ENCODE measurements around the gene LIPT2.

Gene LIPT2

DNA sequence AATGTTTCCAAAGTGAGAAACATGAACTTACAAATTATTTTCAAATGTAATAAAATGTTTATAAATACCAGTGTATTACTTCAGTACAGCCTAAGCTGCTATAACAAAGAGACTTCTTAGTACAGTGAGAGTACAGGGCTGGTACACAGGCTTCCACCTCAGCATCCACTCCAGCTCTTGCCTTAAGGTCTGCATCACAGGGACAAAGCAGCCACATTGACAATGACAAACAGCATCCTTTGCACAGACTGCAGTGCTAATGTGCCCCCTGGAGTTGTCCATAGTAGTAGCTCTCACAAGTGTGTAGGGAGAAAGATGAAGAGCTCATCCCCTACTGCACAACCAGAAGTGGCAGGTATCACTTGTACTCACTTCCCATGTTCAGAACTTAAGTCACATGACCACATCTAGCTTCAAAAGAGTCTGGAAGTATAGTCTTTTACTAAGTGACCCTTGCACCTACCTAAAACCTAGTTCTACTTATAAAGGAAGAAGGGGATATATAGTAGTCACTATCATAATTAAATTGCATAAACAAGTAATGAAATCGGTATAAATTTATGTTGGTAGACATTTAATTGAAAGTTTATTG lies 10.7 kb upstream of the LIPT2 start:
- DNase-seq (ENCODE audit: low read depth, low spot score), result no peak

DNA sequence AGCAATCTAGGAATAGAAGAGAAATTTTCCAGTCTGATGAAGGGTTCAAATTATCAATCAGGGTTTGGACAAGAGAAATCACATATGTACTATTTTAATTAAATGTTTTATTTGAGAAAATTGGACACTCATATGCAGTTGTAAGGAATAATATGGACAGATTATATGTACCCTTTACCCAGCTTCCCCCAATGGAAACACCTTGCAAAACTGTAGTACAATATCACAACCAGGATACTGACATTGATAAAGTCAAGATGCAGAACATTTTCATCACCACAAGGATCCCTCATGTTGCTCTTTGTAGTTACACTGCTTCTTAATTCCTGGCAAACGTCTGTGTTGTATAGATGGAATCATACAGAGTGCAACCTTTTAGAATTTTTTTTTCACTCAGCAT lies 1.4 kb upstream of the LIPT2 start:
- no peak for DNase-seq (ENCODE audit: low read depth, low spot score)

DNA sequence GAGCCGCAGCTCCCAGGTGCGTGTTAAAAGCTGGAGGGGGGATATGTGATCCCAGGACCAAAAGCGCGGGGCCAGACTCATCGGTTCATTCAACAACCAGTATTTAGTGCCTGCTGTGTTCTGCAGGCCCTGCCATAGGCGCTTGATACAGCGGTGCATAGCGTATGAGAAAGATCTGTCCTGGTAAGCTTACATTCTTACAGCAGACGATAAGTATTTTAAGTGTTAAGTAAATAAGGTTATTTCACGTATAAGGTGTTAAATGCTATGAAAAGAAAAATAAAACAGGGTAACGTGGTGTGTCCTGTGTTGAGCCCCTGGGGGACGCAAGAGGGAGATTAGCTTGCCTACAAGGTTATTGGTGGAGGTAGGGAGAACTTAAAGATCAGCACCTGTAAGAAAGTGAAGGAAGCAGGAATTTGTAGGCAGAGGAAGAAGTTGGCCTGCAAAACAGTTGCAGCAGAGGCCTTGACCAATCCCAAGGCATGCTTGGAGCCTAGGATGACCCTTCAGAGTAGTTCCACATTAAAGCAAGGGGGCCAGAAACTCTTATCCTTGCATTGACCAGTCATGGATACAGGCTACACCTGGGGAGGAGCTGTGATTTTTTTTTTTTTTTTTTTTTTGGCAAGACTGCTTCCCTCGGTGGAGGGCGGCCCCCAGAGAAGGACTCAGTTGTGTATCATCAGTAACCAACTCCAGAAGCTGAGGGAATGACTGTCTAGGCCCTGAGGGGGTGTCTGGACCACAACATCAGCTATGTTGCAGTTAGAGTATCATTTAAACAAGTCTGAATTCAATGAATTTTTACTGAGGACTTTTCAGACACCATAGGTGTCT lies 487 bp upstream of the LIPT2 start:
- DNase-seq (ENCODE audit: low read depth, low spot score), result no peak

DNA sequence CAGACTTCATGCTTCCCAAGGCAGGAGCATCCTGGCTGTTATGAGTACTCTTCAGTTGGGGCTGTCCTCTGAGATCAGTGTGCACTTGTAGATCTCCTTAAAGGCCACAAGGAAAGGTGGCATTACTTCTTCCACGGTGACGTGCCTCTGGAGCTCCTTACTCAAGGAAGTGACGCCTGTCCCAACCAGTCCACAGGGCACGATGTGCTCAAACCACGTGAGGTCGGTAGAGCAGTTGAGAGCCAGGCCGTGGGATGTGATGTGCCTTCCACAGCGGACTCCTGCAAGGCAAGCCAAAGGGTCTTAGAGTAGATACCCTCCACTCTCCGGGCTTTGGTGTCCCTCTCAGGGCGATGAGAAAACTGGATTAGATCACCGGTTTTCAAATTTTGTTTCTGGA lies 1.4 kb downstream of the LIPT2 start:
- no peak for DNase-seq (ENCODE audit: low read depth, low spot score)

DNA sequence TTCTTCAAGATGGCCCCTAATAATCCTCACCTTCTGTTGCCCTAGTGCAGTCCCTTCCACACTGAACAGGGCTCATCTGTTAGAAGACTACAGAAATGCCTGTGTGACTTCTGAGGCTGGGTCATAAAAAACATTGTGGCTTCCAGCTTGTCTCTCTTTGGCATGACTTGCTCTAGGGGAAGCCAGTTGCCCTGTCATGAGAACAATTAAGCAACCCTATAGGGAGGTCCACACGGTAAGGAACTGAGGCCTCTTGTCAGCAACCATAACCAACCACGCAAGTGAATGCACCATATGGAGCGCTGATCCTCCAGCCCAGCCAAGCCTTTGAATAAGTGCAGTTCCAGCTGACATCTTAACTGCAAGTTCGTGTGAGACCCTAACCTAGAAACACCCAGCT lies 2.6 kb downstream of the LIPT2 start:
- no peak for DNase-seq (ENCODE audit: low read depth, low spot score)

DNA sequence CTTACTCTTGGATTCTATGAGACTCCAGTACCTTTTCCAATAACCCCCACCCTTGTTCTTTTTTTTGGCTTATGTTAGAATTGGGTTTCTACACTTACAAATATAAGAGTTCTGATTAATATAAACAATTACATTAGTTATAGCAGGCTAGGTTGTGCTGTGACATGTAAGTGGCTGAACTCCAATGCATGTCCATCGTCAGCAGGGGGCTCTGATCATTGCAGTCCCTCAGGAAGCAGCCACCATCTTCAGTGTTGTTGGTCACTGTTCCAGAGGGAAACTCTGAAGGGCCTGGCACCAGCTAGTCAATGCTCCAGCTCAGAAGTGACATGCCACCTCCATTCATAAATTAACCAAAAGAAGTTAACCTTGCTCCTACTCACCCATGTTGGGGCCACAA lies 5.6 kb downstream of the LIPT2 start:
- DNase-seq (ENCODE audit: low read depth, low spot score), result no peak

DNA sequence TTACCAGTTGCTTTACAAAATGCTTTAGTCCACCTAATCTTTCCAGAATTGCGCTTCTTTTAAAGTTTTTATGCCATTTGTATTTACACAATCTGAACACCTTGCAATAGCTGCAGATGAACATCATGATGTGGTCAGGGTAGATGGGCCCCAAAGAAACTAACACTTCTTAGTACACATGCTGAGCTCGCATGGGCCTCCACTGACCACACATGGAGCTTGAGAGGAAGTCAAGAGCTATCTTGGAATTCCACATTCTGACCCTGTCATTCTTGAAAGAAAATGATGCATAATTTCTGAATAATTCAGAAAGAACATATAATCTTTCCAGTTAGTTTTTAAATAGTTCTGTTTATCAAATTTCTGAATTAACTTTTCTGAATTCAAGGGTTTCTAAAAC lies 7.7 kb downstream of the LIPT2 start:
- no peak for DNase-seq (ENCODE audit: low read depth, low spot score)

DNA sequence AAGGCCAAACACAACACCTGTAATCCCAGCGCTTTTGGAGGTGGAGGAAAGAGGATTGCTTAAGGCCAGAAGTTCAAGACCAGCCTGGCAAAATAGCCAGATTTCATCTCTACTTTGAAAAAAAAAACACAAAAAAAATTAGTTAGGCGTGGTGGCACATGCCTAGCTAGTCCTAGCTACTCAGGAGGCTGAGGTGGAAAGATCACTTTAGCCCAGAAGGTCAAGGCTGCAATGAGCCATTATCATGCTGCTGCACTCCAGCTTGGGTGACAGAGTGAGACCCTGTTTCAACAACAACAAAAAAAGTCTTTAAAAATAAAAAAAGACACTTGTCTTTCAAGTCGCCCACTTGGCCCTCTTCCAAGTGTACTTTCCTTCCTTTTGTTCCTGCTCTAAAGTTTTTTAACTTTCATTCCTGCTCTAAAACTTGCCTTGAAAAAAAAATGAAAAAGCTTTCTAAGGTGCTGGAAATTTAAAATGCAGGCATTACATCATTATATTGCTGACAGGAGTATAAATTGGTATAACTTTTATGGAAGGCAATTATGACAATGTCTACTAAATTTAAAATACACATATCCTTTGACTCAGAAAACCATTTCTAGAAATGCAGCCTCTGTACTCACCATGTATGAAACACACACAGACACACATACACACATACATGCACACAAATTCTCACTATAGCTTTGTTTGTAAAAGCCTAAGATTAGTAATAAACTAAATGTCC lies 12.7 kb downstream of the LIPT2 start:
- DNase-seq (ENCODE audit: low read depth, low spot score), result no peak

DNA sequence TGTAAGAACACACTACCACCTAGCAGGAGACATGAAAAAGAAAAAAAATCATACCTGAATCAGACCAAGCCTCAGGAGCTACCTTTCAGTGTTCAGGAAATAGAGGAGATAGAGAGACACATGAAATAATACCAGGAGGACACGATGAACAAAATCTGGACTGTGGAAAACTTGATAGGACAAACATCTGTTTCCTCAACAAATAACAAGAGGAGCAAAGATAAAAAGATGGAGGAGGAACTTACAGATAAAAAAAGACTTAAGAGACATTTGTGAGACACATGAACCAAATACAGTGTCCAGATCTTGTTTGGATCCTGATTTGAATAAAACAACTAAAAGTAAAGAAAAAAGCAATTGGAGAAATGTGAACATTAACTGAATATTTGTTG lies 13.8 kb downstream of the LIPT2 start:
- DNase-seq (ENCODE audit: low read depth, low spot score), result no peak

DNA sequence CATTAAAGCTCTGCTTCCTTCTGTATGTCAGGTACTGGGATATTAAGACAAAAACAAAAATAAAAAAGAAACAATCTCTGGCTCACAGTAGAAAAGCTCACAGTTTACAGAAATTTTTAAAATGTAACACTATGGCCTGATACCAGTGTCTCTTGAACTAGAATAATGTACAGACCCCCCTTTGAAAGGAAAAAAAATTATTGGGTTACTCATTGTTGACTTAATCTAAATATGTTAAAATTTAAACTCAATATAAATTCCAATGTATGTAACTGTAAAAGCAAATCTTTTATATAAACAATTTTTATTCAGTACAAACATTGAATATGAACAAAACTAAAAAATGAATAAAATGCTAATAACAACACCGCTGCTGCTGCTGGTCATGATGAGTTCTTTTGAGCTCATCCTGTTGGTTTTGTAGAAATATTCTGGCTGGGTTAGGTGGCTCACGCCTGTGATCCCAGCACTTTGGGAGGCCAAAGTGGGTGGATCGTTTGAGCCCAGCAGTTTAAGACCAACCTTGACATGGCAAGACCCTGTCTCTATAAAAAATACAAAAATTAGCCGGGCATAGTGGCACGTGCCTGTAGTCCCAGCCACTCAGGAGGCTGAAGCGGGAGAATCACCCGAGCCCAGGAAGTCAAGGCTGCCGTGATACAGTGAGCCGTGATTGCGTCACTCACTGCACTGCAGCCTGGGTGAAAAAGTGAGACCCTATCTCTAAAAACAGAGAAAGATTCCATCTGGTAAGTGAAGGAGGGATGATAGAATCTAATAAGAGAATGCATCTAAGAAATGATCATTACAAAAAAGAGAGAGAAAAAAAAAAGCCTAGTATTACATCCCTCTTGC lies 14.4 kb downstream of the LIPT2 start:
- no peak for DNase-seq (ENCODE audit: low read depth, low spot score)

DNA sequence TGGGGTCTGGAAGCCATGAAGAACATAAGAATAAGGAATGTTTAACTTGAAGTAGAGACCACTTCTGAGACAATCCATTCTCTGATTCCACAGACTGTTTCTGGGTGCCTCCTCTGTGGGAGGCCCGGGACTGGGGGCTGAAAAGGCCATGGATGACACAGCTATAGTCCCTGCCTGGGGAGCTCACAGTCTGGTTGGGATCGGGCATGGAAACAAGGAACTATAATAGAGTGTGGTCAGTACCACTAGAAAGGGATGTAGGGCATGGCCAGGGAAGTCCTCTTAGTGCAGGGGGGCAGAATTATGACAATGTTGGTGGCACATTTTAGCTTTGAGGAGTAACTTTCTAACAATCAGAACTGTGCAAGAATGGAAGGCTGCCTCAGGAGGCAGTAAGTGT lies 17.0 kb downstream of the LIPT2 start:
- no peak for DNase-seq (ENCODE audit: low read depth, low spot score)

DNA sequence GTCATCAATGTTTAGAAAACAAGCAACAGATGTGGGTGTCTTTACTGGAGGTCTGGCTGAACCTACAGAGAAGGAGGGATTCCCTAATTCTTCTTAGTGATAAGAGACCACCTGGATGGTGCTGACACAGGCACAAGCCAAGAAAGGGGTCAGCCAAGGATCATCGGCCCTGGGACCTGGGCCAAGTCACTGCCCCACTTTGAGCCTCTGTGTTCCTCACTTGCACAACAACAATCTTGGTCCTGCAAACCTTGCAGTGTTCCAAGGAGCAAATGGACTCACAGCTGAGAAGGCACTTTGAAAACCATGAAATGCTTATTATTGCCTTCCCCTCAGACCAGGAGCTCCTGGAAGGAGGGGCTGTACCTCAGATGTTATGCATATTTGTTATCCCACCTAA lies 19.2 kb downstream of the LIPT2 start:
- DNase-seq (ENCODE audit: low read depth, low spot score), result no peak

DNA sequence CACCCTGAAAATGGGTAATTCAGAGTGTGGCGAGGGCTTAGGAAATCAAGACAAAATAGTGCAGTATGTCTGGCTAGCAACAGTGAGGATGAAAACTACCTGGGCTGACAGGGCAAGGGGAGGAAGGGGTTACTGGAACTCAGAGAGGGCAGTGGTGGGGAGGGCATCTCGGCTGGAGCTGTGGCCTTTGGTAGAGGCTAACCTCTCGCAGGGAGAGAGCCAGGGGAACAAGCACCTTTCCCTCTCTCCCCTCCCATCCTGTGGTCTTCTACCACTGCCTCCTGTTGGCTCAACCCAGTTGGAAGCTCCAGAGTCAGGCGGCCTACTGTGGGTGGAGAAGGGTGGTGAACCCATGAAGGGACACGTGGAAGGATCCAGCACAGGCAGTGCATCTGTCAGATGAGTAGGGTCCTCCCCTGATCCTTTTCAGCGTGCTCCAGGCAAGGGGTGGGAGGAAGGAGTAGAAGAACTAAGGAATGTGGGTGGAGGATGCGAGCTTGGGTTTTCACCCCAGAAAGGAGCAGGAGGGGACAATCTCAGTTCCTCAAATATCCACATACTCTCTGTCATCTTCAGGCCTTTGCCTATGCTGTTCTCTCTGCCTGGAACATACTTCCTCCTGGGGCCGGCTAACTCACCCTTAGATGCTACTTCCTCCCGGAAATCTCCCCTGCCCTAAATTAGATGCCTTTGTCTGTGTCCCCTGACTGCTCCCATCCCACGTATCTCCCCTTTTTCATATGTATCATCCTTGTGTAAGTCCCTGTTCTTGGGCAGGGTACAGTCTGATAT lies 19.9 kb downstream of the LIPT2 start:
- no peak for DNase-seq (ENCODE audit: low read depth, low spot score)

DNA sequence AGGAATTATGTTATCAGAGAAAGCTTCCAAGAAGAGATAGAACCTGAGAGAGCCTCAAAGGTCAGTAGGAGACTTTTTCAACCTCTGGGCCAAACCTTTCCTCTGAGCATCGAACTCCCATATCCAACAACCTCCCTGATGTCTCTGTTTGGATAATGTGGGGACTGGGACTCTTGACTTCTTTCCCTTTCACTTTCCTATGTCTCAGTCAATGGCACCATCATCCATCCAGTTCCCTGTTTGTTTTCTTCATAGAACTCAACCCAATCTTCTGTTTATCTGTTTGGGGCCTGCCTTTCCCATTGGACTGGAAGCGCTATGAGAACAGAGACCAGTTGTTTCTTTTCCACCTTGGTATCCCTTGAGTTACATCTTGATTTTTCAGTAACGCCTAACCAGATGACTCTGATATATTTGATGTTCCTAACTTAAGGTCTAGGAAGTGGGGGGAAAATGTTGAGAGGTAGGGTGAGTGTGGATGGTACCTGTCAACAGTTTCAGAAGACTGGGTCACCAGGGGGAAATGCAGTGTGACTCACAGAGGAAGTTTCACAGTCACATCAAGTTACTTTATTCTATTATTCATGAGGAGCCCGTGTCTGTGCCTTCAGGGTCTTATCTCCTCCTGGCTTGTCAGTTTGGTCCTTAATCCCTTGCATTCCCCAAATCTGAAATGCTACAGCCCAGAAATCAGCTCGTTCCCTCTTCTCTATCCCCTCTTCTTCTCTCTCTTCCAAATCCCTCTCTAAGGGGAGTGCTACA lies 21.7 kb downstream of the LIPT2 start:
- DNase-seq (ENCODE audit: low read depth, low spot score), result no peak

DNA sequence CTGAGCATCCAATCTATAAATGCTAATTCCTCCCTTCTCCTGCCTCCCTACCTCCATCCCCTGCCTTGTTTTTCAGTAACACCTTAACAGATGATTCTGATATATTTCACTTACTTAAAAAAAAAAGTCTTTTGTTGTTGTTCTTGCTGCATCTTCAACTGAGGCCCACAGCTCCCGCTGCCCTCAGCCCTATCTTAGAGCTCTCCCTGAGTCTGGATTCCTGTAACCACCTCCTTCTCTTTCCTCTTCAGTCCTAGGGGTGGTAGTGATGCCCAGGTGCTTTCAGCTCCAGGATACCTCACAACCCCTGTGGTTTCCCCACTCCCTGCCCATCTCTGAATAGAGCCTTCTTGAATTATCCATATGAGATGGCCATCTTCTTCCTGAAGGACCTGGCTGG lies 22.5 kb downstream of the LIPT2 start:
- no peak for DNase-seq (ENCODE audit: low read depth, low spot score)

DNA sequence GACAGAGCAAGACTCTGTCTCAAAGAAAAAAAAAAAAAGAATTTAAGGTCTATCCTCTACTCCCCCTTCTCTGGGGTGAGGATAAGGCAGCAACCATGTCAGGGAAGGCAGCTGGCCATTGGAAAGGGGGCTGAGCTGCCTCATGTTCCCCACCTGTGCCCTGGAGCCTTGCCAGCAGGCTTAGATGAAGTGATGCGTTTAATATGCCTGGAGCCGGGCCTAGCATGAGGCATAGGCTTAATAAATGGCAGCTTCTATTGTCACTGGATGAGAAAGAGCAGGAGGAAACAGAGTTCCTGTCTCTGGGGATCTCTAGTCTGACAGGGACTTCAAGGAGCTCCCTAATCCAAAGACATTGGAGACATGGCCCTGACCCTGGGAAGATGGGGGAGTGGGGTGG lies 23.0 kb downstream of the LIPT2 start:
- no peak for DNase-seq (ENCODE audit: low read depth, low spot score)

DNA sequence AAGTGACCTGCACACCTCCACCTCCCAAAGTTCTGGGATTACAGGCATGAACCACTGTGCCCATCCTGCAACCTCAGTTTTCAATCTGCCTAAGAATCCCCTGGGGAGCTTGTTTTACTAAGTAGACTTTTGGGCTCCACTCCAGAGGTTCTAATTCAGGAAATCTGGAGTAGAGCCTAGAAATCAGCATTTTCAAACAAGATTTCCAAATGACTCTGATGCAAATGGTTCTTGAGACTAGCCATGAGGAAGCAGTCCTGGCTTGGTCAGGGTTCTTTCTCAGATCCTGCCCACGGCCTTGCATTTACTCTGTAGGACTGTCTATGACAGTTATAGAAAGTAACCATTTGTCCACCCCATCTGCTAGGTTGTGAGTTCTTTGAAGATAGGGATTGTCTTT lies 24.6 kb downstream of the LIPT2 start:
- no peak for DNase-seq (ENCODE audit: low read depth, low spot score)

DNA sequence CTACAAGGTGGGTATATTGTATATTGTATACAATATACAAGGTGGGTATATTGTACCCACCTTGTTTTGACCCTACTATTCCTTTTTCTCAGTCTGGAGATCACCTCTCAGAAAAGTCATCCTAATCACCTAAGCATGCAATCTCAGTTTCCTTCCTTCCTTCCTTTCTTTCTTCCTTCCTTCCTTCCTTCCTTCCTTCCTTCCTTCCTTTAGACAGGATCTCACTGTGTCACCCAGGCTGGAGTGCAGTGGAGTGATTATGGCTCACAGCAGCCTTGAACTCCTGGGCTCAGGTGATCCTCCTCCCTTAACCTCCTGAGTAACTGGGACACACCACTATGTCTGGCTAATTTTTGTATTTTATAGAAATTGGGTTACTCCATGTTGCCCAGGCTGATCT lies 25.0 kb downstream of the LIPT2 start:
- DNase-seq (ENCODE audit: low read depth, low spot score), result no peak

DNA sequence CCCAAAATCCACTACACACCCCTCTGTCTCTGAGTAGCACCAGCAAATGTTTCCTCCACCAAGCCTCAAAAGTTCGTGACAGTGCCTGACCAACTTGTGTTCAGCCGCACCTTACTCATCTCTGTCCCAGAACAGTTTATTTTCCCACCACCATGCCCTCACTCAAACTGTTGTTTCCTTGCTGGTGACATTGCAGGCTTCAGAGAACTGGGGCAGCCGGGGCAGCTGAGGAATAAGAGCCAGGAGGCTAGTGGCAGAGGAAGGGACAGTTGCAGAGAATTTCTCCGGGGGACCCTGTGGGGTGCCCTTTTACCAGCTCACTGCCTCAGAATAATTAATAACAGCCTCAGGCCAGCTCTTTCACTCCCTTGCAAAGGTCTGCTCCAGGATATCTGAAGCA lies 25.5 kb downstream of the LIPT2 start:
- DNase-seq (ENCODE audit: low read depth, low spot score), result no peak

All from smooth muscle cell of the brain vasculature (primary cell).